ENCODE results near the gene IGSF9B. TPM values are rescaled to one million over a fixed set of nuclear protein-coding genes. Genes with fewer than 3 reads are reported as not detected.

IGSF9B gene
- total RNA-seq, 1 experiment from 2014 or later = 10.1 TPM

DNA sequence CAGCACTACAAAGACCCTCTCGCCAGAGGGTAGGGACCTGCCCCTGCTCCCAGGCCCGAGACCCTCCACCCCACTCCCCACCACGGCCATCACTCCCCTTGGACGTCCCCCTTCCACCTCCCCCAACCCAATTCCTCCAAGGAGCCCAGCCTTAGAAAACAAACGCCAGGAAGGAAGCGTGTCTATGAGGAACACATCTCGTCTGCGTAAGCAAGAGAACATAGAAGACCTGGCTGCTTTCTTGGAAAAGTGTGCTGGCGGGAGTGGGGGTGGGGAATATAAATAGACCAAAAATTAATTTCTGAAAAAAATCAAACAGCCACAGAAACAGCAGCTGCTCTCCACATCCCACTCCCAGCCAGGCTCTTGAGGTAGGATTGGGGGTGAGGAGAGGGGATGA, 23.9 kb upstream of the IGSF9B start:
- CTCF ChIA-PET = no interaction called here
- Histone ChIP-seq H3K4me1 (ENCODE audit: insufficient read depth, low read length, poor library complexity, severe bottlenecking) (no peaks in the 10 kb centered on the region), H3K9me3 (ENCODE audit: low read depth, low read length, poor library complexity, severe bottlenecking) (no peaks in the 10 kb centered on the region), H3K4me3 (ENCODE audit: low read depth, low read length, poor library complexity, severe bottlenecking) (no peak overlapping the region), H3K36me3 (ENCODE audit: insufficient read depth, low read length, poor library complexity, severe bottlenecking) (no peaks in the 10 kb centered on the region), H3K27ac (ENCODE audit: low read depth, low read length, poor library complexity, severe bottlenecking) (no peak overlapping the region), H3K27me3 (replicated peaks; ENCODE audit: insufficient read depth, low read depth, low read length, poor library complexity) (no peaks in the 10 kb centered on the region)
- TF ChIP-seq, protein P1, sequence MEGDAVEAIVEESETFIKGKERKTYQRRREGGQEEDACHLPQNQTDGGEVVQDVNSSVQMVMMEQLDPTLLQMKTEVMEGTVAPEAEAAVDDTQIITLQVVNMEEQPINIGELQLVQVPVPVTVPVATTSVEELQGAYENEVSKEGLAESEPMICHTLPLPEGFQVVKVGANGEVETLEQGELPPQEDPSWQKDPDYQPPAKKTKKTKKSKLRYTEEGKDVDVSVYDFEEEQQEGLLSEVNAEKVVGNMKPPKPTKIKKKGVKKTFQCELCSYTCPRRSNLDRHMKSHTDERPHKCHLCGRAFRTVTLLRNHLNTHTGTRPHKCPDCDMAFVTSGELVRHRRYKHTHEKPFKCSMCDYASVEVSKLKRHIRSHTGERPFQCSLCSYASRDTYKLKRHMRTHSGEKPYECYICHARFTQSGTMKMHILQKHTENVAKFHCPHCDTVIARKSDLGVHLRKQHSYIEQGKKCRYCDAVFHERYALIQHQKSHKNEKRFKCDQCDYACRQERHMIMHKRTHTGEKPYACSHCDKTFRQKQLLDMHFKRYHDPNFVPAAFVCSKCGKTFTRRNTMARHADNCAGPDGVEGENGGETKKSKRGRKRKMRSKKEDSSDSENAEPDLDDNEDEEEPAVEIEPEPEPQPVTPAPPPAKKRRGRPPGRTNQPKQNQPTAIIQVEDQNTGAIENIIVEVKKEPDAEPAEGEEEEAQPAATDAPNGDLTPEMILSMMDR (conservative IDR thresholded peaks at IDR 0.05; ENCODE audit: low read depth, low read length) = no peak
- no peak for TF ChIP-seq EZH2 (IDR thresholded peaks at IDR 0.05; ENCODE audit: borderline replicate concordance, low read depth, low read length, poor library complexity, severe bottlenecking)
- no peak for DNase-seq (ENCODE audit: low spot score)
- BruUV-seq (replicated peaks) = no TSS peak
- POLR2A ChIA-PET (ENCODE audit: low non-redundant PET) = no interaction called here
- intact Hi-C loops (cut with micrococcal nuclease; ENCODE audit: unreplicated experiment) = no loop called here

DNA sequence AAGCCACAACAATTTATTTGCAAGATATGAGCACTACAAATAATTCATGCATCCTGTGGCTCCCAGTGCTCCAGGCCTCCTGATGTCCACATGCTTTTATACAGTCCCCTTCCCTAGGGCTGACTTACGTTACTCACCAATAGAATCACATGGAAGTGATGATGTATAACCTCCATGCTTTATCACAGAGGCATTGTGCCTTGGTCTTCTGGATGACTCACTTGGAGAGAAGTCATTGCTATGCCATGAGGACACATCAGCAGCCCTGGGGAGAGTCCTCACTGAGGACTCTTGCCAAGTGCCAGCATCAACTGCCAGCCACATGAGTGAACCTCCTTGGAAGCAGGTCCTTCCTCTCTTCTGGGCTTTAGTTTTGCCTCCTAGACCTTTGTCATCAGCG, 22.0 kb upstream of the IGSF9B start:
- no TSS peak for BruUV-seq (replicated peaks)
- POLR2A ChIA-PET (ENCODE audit: low non-redundant PET) = no interaction called here

DNA sequence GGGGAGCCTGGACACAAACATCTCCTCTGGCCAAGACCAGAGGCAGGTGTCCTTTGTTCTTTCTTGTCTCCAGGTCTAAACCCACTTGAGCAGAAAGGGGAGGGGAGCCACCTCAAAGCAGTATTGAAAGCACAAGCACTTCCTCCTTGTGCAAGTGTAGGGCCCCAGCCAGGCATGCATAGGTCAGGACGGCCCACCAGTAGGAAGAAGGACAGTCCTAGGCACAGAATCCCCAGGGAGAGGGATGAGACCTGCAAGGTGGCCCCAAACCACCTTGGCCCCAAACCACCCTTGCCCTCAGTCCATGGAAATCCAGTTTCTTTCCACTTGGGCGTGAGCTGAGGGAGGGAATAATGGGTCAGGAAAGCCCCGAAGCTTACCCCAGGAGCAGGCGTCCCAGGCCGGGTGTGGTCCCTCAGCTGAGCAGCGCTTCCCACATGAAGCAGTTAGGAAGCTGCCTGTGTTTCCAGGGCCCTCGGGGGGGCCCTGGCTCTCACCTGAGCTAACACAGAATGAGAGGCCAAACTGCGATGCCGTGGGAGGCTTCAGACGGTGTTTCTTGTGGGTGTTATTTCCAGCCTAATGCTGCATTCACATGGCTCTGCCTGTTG, 20.4 kb upstream of the IGSF9B start:
- Histone ChIP-seq H3K4me3 (ENCODE audit: low read depth, low read length, poor library complexity, severe bottlenecking) (no peak overlapping the region), H3K9me3 (ENCODE audit: low read depth, low read length, poor library complexity, severe bottlenecking) (no peaks in the 10 kb centered on the region), H3K27ac (ENCODE audit: low read depth, low read length, poor library complexity, severe bottlenecking) (no peak overlapping the region), H3K27me3 (replicated peaks; ENCODE audit: insufficient read depth, low read depth, low read length, poor library complexity) (no peaks in the 10 kb centered on the region), H3K4me1 (ENCODE audit: insufficient read depth, low read length, poor library complexity, severe bottlenecking) (no peaks in the 10 kb centered on the region), H3K36me3 (ENCODE audit: insufficient read depth, low read length, poor library complexity, severe bottlenecking) (no peaks in the 10 kb centered on the region)
- CTCF ChIA-PET = no interaction called here
- TF ChIP-seq, protein P1 (conservative IDR thresholded peaks at IDR 0.05; ENCODE audit: low read depth, low read length) = no peak
- no peak for TF ChIP-seq EZH2 (IDR thresholded peaks at IDR 0.05; ENCODE audit: borderline replicate concordance, low read depth, low read length, poor library complexity, severe bottlenecking)
- no TSS peak for BruUV-seq (replicated peaks)
- POLR2A ChIA-PET (ENCODE audit: low non-redundant PET) = no interaction called here
- intact Hi-C loops (cut with micrococcal nuclease; ENCODE audit: unreplicated experiment) = no loop called here
- no peak for DNase-seq (ENCODE audit: low spot score)

More for the DNA sequence above, 22.0 kb upstream of the IGSF9B start:
- CTCF ChIA-PET = no interaction called here
- TF ChIP-seq, protein P1 (conservative IDR thresholded peaks at IDR 0.05; ENCODE audit: low read depth, low read length) = no peak
- no peak for TF ChIP-seq EZH2 (IDR thresholded peaks at IDR 0.05; ENCODE audit: borderline replicate concordance, low read depth, low read length, poor library complexity, severe bottlenecking)
- Histone ChIP-seq H3K27ac (ENCODE audit: low read depth, low read length, poor library complexity, severe bottlenecking) (no peak overlapping the region), H3K4me1 (ENCODE audit: insufficient read depth, low read length, poor library complexity, severe bottlenecking) (no peaks in the 10 kb centered on the region), H3K9me3 (ENCODE audit: low read depth, low read length, poor library complexity, severe bottlenecking) (no peaks in the 10 kb centered on the region), H3K36me3 (ENCODE audit: insufficient read depth, low read length, poor library complexity, severe bottlenecking) (no peaks in the 10 kb centered on the region), H3K4me3 (ENCODE audit: low read depth, low read length, poor library complexity, severe bottlenecking) (no peak overlapping the region), H3K27me3 (replicated peaks; ENCODE audit: insufficient read depth, low read depth, low read length, poor library complexity) (no peaks in the 10 kb centered on the region)
- no peak for DNase-seq (ENCODE audit: low spot score)
- intact Hi-C loops (cut with micrococcal nuclease; ENCODE audit: unreplicated experiment) = no loop called here
